Measurements from ENCODE around the gene FBXO47. TPM values are rescaled to one million over a fixed set of nuclear protein-coding genes. Genes with fewer than 3 reads are reported as not detected.

The FBXO47 gene
- total and polyA plus RNA-seq, 7 donors = 0.03 TPM; not detected in 6

- H3K27me3 ChIP-seq (ENCODE audit: insufficient read depth in 3 of 3, low read length in 2 of 3) = peaks cover 0 to 9% (median 2%) of the 10 kb centered on the region in 3 donors
- no peaks in the 10 kb centered on the region for H3K4me1 ChIP-seq
- 56 to 72% (median 65%) methylated on average over 2 of the region's 2 CpGs for WGBS, 3 donors
- H3K9me3 ChIP-seq = peaks cover 8% of the 10 kb centered on the region
- intact Hi-C loops (cut with DNase I) = no loop called here
- no peak for DNase-seq
- H3K4me3 ChIP-seq = no peak overlapping the region
- no peaks in the 10 kb centered on the region for H3K36me3 ChIP-seq (ENCODE audit: insufficient read depth in 1 of 2, low read depth in 1 of 2)
- no peak for TF ChIP-seq CTCF (IDR thresholded peaks at IDR 0.05)
- ATAC-seq = no peak
- H3K27ac ChIP-seq = no peak overlapping the region
Observed at GRCh38 chr17:39008633-39009032, 41.4 kb upstream of the FBXO47 start.

GRCh38 chr17:39002991-39003715 is 36.0 kb upstream of the FBXO47 start:
- TF ChIP-seq CTCF (IDR thresholded peaks at IDR 0.05) = no peak
- Histone ChIP-seq H3K27ac (peak overlapping the region; percentile 70), H3K4me3 (peak overlapping the region; percentile 38), H3K9me3 (no peaks in the 10 kb centered on the region), H3K4me1 (peaks cover 4% of the 10 kb centered on the region), H3K27me3 (ENCODE audit: insufficient read depth in 3 of 3, low read length in 2 of 3) (peaks cover 0 to 9% (median 2%) of the 10 kb centered on the region in 3 donors), H3K36me3 (ENCODE audit: insufficient read depth in 1 of 2, low read depth in 1 of 2) (no peaks in the 10 kb centered on the region)
- ATAC-seq (peak; percentile 34 to 87 (median 78)), DNase-seq (peak; percentile 83 to 89)
- intact Hi-C loops (cut with DNase I) = no loop called here
- WGBS, 3 donors = 32 to 36% (median 33%) methylated on average over 16 of the region's 16 CpGs

GRCh38 chr17:39001703-39002637 is 34.8 kb upstream of the FBXO47 start:
- peak overlapping the region; percentile 70 for H3K27ac ChIP-seq
- peaks cover 0 to 9% (median 2%) of the 10 kb centered on the region in 3 donors for H3K27me3 ChIP-seq (ENCODE audit: insufficient read depth in 3 of 3, low read length in 2 of 3)
- peak overlapping the region; percentile 38 for H3K4me3 ChIP-seq
- intact Hi-C loops (cut with DNase I) = no loop called here
- TF ChIP-seq CTCF (IDR thresholded peaks at IDR 0.05) = no peak
- no peaks in the 10 kb centered on the region for H3K36me3 ChIP-seq (ENCODE audit: insufficient read depth in 1 of 2, low read depth in 1 of 2)
- peaks cover 4% of the 10 kb centered on the region for H3K4me1 ChIP-seq
- peak; percentile 61 to 88 (median 87) for ATAC-seq
- 40 to 50% (median 47%) methylated on average over 9 of the region's 9 CpGs for WGBS, 3 donors
- DNase-seq = peak; percentile 86 to 90
- H3K9me3 ChIP-seq = peaks cover 4% of the 10 kb centered on the region

- peaks cover 9% of the 10 kb centered on the region for H3K9me3 ChIP-seq
- TF ChIP-seq CTCF (IDR thresholded peaks at IDR 0.05) = no peak
- DNase-seq = no peak
- H3K27me3 ChIP-seq (ENCODE audit: insufficient read depth in 3 of 3, low read length in 2 of 3) = peaks cover 0 to 6% (median 0%) of the 10 kb centered on the region in 3 donors
- no peak overlapping the region for H3K4me3 ChIP-seq
- intact Hi-C loops (cut with DNase I) = no loop called here
- WGBS, 3 donors = 39 to 58% (median 40%) methylated on average over 4 of the region's 4 CpGs
- peaks cover 4% of the 10 kb centered on the region for H3K4me1 ChIP-seq
- no peak for ATAC-seq
- no peak overlapping the region for H3K27ac ChIP-seq
- no peaks in the 10 kb centered on the region for H3K36me3 ChIP-seq (ENCODE audit: insufficient read depth in 1 of 2, low read depth in 1 of 2)
Observed at GRCh38 chr17:39000021-39000601, 32.9 kb upstream of the FBXO47 start.

Measured in psoas muscle (tissue), 8 donors.